Mesenchymal stem cell (in vitro differentiated cells and primary cell): ENCODE measurements around the gene LRTM1.

Source experiments
- DNase-seq: peaks from one replicate; pipeline ENCODE4 v3.0.0-alpha.2; 2013
- H2AFZ ChIP-seq: one replicate; pipeline ENCODE4 v1.6.1; 2013; ENCODE audit warnings: low read depth, mild to moderate bottlenecking, control low read depth, inconsistent platforms, low read length, moderate library complexity
- H2AK5ac ChIP-seq: 2 replicates; pipeline ENCODE4 v1.6.1; 2013; ENCODE audit warnings: low read length, moderate library complexity, mild to moderate bottlenecking, inconsistent platforms; ENCODE audit not compliant: severe bottlenecking
- H2BK120ac ChIP-seq: one replicate; pipeline ENCODE4 v1.6.1; 2013; ENCODE audit warnings: low read depth, mild to moderate bottlenecking, inconsistent platforms, low read length, moderate library complexity
- H2BK12ac ChIP-seq, 2 experiments: one replicate each; pipeline ENCODE4 v1.6.1; 2013; ENCODE audit warnings: inconsistent platforms in 2 of 2, low read length in 2 of 2, mild to moderate bottlenecking in 2 of 2, moderate library complexity in 2 of 2, control low read depth in 1 of 2
- H2BK15ac ChIP-seq: one replicate; pipeline ENCODE4 v1.6.1; 2013; ENCODE audit warnings: mild to moderate bottlenecking, low read depth, inconsistent platforms; ENCODE audit not compliant: poor library complexity, severe bottlenecking
- H2BK5ac ChIP-seq: 2 replicates; pipeline ENCODE4 v1.6.1; 2013; ENCODE audit warnings: low read depth, mild to moderate bottlenecking, low read length, control low read depth, inconsistent platforms; ENCODE audit not compliant: poor library complexity, severe bottlenecking
- H3K14ac ChIP-seq, 2 experiments: one replicate each; pipeline ENCODE4 v1.6.1; 2013; ENCODE audit warnings: inconsistent platforms in 2 of 2, low read length in 2 of 2, control low read depth in 1 of 2, mild to moderate bottlenecking in 1 of 2, moderate library complexity in 1 of 2
- H3K18ac ChIP-seq, 2 experiments: one replicate each; pipeline ENCODE4 v1.6.1; 2013; ENCODE audit warnings: inconsistent platforms in 2 of 2, low read length in 2 of 2, control low read depth in 1 of 2, low read depth in 1 of 2, mild to moderate bottlenecking in 1 of 2
- H3K23ac ChIP-seq, 2 experiments: one replicate each; pipeline ENCODE4 v1.6.1; 2013; ENCODE audit warnings: inconsistent platforms in 2 of 2, low read length in 2 of 2, mild to moderate bottlenecking in 2 of 2, moderate library complexity in 2 of 2, control low read depth in 1 of 2
- H3K27ac ChIP-seq: 2 replicates; pipeline ENCODE4 v1.5.1; 2013; ENCODE audit warnings: mild to moderate bottlenecking, moderate library complexity, low read length, control low read depth, inconsistent platforms; ENCODE audit not compliant: poor library complexity, severe bottlenecking
- H3K27me3 ChIP-seq, 2 experiments: 2 replicates each; pipeline versions ENCODE4 v1.6.1 to v1.7.0; 2013; ENCODE audit warnings: low read length in 2 of 2, mild to moderate bottlenecking in 2 of 2, moderate library complexity in 2 of 2, control low read depth in 1 of 2, inconsistent platforms in 1 of 2; ENCODE audit not compliant: control insufficient read depth in 1 of 2, insufficient read depth in 1 of 2
- H3K36me3 ChIP-seq, 2 experiments: 2 replicates each; pipeline versions ENCODE4 v1.6.1 to v1.7.0; 2013; ENCODE audit warnings: low read length in 2 of 2, control low read depth in 1 of 2, inconsistent platforms in 1 of 2, low read depth in 1 of 2, mild to moderate bottlenecking in 1 of 2; ENCODE audit not compliant: insufficient read depth in 2 of 2, control insufficient read depth in 1 of 2
- H3K4ac ChIP-seq, 2 experiments: one replicate each; pipeline ENCODE4 v1.6.1; 2013; ENCODE audit warnings: inconsistent platforms in 2 of 2, low read length in 2 of 2, mild to moderate bottlenecking in 2 of 2, moderate library complexity in 2 of 2, control low read depth in 1 of 2, low read depth in 1 of 2
- H3K4me1 ChIP-seq: 2 replicates; pipeline ENCODE4 v1.6.1; 2013; ENCODE audit warnings: low read depth, low read length, control low read depth; ENCODE audit not compliant: control insufficient read depth, insufficient read depth
- H3K4me2 ChIP-seq: 2 replicates; pipeline ENCODE4 v1.6.1; 2013; ENCODE audit warnings: low read length, mild to moderate bottlenecking, inconsistent platforms; ENCODE audit not compliant: poor library complexity, severe bottlenecking
- H3K4me3 ChIP-seq, 2 experiments: 2 replicates each; pipeline versions ENCODE4 v1.5.1 to v1.7.0; 2013; ENCODE audit warnings: low read length in 2 of 2, mild to moderate bottlenecking in 2 of 2, control low read depth in 1 of 2, low read depth in 1 of 2; ENCODE audit not compliant: insufficient read depth in 1 of 2
- H3K79me1 ChIP-seq: replicated peaks from 2 replicates; pipeline ENCODE4 v1.6.1; 2013; ENCODE audit warnings: mild to moderate bottlenecking, control low read depth, low read length, inconsistent platforms; ENCODE audit not compliant: poor library complexity, severe bottlenecking
- H3K9ac ChIP-seq: 2 replicates; pipeline ENCODE4 v1.7.0; 2013; ENCODE audit warnings: mild to moderate bottlenecking, low read length, moderate library complexity
- H3K9me3 ChIP-seq: 2 replicates; pipeline ENCODE4 v1.7.0; 2013; ENCODE audit warnings: mild to moderate bottlenecking, low read length; ENCODE audit not compliant: control insufficient read depth
- H4K8ac ChIP-seq: one replicate; pipeline ENCODE4 v1.6.1; 2013; ENCODE audit warnings: inconsistent platforms, mild to moderate bottlenecking, low read length, moderate library complexity
- H4K91ac ChIP-seq: one replicate; pipeline ENCODE4 v1.6.1; 2013; ENCODE audit warnings: mild to moderate bottlenecking, low read length, inconsistent platforms
- WGBS: methylation state at CpG from one replicate; pipeline ENCODE4 v1.1.7; 2013; ENCODE audit warnings: mixed read lengths; 5-methylcytosine and 5-hydroxymethylcytosine counted together

LRTM1 gene

DNA sequence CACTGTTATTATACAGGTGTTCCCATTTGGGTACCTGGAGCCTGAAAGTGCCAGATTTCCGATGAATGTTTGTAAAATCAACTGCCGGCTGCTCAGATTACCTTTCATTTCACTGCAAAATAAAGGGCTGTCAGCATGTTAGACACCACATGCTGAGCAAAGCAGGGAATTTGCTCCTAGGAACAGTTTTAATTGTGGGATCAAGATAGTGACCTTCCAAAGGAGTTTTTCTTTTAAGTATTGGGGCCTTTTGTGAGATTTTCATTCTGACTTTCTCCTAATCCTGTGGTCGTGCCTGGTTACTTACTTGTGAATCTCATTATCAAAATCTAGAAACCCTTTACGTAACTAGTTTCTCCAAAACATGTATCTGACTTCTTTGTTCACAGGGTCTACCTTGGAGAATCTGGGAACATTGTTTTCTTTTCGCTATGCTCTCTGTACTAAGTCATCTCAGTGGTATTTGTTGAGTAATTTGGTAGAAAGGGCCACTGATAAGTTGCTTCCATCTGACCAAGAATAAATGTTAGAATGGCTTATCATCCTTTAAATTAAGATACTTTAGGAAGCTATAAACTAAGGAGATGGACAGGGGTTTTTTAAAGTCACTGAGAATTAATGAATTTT lies 40.8 kb upstream of the LRTM1 start:
- Histone ChIP-seq H3K27ac (peak overlapping the region; percentile 87), H3K4me3 (no peak overlapping the region), H2BK120ac (no peak overlapping the region), H2AFZ (no peak overlapping the region), H3K27me3 (peaks cover 0 to 4% of the 10 kb centered on the region in 2 experiments), H3K9ac (no peak overlapping the region), H3K23ac (no peak overlapping the region), H2AK5ac (peak overlapping the region; percentile 51), H3K4me2 (no peak overlapping the region), H2BK5ac (peak overlapping the region; percentile 61), H3K14ac (no peak overlapping the region), H3K18ac (no peak overlapping the region), H4K91ac (no peak overlapping the region), H4K8ac (no peak overlapping the region), H2BK15ac (no peak overlapping the region), H3K36me3 (no peaks in the 10 kb centered on the region), H3K9me3 (no peaks in the 10 kb centered on the region), H3K4ac (peak overlapping the region in 1 of 2 experiments; percentile 26), H2BK12ac (peak overlapping the region in 1 of 2 experiments; percentile 60), H3K79me1 (no peaks in the 10 kb centered on the region), H3K4me1 (peaks cover 19% of the 10 kb centered on the region)
- DNase-seq: peak; percentile 32
- 78% methylated on average over 5 of the region's 5 CpGs for WGBS

DNA sequence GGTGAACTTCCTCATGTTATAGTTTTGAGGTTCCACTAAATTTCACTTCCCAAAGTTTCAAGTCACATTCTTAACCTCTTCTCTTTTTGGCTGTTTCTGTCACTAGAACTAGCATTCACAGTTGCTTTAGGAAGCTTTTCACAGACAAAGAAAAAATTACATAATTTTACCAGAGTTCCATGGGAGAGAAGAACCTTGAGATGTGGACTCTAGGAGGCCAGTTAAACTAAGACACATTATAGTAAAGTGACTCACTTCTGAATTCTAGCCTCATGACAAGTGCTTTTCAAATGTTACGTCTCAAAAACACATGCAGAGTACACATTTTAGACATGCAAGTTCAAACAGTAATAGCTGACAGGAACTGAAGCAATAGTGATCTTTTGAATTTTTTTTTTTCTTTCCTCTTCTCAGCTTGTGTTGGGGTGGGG lies 39.9 kb upstream of the LRTM1 start:
- no CpG with 5 or more reads among the region's 1 CpG for WGBS
- no peak overlapping the region for H3K23ac ChIP-seq
- H4K91ac ChIP-seq: no peak overlapping the region
- H3K4me1 ChIP-seq: peaks cover 18% of the 10 kb centered on the region
- H2AFZ ChIP-seq: no peak overlapping the region
- no peak overlapping the region for H3K14ac ChIP-seq
- H3K4ac ChIP-seq: no peak overlapping the region
- H2BK120ac ChIP-seq: no peak overlapping the region
- peak overlapping the region; percentile 87 for H3K27ac ChIP-seq
- H3K4me3 ChIP-seq: no peak overlapping the region
- no peak overlapping the region for H2BK12ac ChIP-seq
- no peaks in the 10 kb centered on the region for H3K79me1 ChIP-seq
- no peaks in the 10 kb centered on the region for H3K36me3 ChIP-seq
- H3K9ac ChIP-seq: no peak overlapping the region
- H2BK15ac ChIP-seq: no peak overlapping the region
- no peak overlapping the region for H3K18ac ChIP-seq
- no peak overlapping the region for H2BK5ac ChIP-seq
- H4K8ac ChIP-seq: no peak overlapping the region
- no peak overlapping the region for H3K4me2 ChIP-seq
- no peaks in the 10 kb centered on the region for H3K27me3 ChIP-seq
- peak overlapping the region; percentile 57 for H2AK5ac ChIP-seq
- peak; percentile 69 for DNase-seq
- H3K9me3 ChIP-seq: no peaks in the 10 kb centered on the region

DNA sequence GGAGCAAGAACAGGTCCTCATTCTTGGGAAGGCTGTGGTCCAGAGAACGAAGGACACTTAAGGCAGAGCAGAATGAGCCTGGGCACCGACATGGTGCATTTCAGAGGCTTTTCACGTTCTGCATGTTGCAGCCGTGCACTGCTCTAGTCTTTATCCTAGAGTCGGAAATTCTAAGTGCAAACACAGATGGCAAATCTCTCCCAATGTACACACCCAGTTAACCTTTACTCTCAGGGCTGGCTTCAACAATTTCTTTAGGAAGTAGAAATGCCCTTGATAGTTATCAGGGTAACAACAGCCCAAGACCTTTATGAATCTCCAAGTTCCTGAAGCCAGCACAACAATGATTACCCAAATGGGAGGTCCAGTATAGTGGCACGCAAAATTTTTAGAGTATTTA lies 39.1 kb upstream of the LRTM1 start:
- H3K9ac ChIP-seq: no peak overlapping the region
- H2BK5ac ChIP-seq: peak overlapping the region; percentile 39
- no peaks in the 10 kb centered on the region for H3K27me3 ChIP-seq
- H3K9me3 ChIP-seq: no peaks in the 10 kb centered on the region
- H2BK15ac ChIP-seq: no peak overlapping the region
- peak overlapping the region in 1 of 2 experiments; percentile 33 for H2BK12ac ChIP-seq
- no peak overlapping the region for H3K4me2 ChIP-seq
- H3K23ac ChIP-seq: no peak overlapping the region
- H3K4ac ChIP-seq: no peak overlapping the region
- no peaks in the 10 kb centered on the region for H3K79me1 ChIP-seq
- no peak for DNase-seq
- H3K27ac ChIP-seq: peak overlapping the region; percentile 36
- peak overlapping the region; percentile 59 for H2AK5ac ChIP-seq
- 63% methylated on average over 6 of the region's 6 CpGs for WGBS
- no peak overlapping the region for H3K4me3 ChIP-seq
- no peaks in the 10 kb centered on the region for H3K36me3 ChIP-seq
- peaks cover 18% of the 10 kb centered on the region for H3K4me1 ChIP-seq
- H3K18ac ChIP-seq: no peak overlapping the region
- no peak overlapping the region for H2BK120ac ChIP-seq
- no peak overlapping the region for H4K91ac ChIP-seq
- H2AFZ ChIP-seq: no peak overlapping the region
- no peak overlapping the region for H3K14ac ChIP-seq
- no peak overlapping the region for H4K8ac ChIP-seq

DNA sequence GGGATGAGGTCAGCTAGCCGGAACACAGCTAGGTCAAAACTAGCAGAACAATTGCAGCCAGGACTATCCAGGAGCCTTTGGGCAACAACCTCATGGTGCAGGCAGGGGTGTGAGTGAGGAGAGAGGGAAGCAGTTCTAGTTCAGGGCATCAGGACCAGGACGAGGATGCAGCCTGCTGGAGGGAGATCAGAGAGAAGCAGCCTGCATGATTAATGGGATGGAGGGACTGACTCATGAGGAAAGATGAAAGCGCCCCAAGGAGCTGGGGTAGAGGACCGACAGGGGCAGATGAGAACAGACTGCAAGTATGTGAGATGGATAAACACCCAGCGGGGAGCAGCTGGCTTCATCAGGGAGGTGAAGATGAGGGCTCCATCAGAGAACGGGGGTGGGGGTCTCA lies 37.9 kb upstream of the LRTM1 start:
- H3K9me3 ChIP-seq: no peaks in the 10 kb centered on the region
- H2BK15ac ChIP-seq: no peak overlapping the region
- no peaks in the 10 kb centered on the region for H3K27me3 ChIP-seq
- H4K8ac ChIP-seq: no peak overlapping the region
- no peak overlapping the region for H2AFZ ChIP-seq
- H3K9ac ChIP-seq: no peak overlapping the region
- H2BK120ac ChIP-seq: no peak overlapping the region
- H3K18ac ChIP-seq: peak overlapping the region in 1 of 2 experiments; percentile 30
- no peak overlapping the region for H4K91ac ChIP-seq
- no peak overlapping the region for H3K23ac ChIP-seq
- H3K36me3 ChIP-seq: no peaks in the 10 kb centered on the region
- H3K14ac ChIP-seq: no peak overlapping the region
- 20% methylated on average over 6 of the region's 6 CpGs for WGBS
- peak; percentile 85 for DNase-seq
- peak overlapping the region; percentile 92 for H2BK5ac ChIP-seq
- H3K4ac ChIP-seq: no peak overlapping the region
- peaks cover 22% of the 10 kb centered on the region for H3K4me1 ChIP-seq
- peak overlapping the region; percentile 98 for H2AK5ac ChIP-seq
- no peak overlapping the region for H3K4me3 ChIP-seq
- no peaks in the 10 kb centered on the region for H3K79me1 ChIP-seq
- H3K4me2 ChIP-seq: no peak overlapping the region
- H3K27ac ChIP-seq: peak overlapping the region; percentile 90
- peak overlapping the region; percentile 14 to 54 for H2BK12ac ChIP-seq
